AG09309 (cell line): Measurements from ENCODE around the gene WNK3.
"Not testable (repeated sequence)": the region's sequence is repeated elsewhere in the genome, so short reads cannot be mapped to it uniquely, and the experiment has no call there.

Source experiments
- DNase-seq: peaks from one replicate; pipeline ENCODE4 v3.0.0-alpha.2; 2010; ENCODE audit warnings: low read depth
- H3K4me3 ChIP-seq: 2 replicates; pipeline ENCODE4 v1.5.1; 2011; ENCODE audit warnings: mild to moderate bottlenecking, low read depth, low read length, moderate library complexity; ENCODE audit not compliant: control insufficient read depth
- CTCF ChIP-seq: IDR thresholded peaks from 2 replicates; pipeline ENCODE4 v1.5.1; 2011; ENCODE audit warnings: mild to moderate bottlenecking, low read depth, low read length, inconsistent platforms; ENCODE audit not compliant: insufficient read depth, control insufficient read depth; ENCODE audit errors: missing control alignments

WNK3 gene

GRCh38 chrX:54357414-54358377, at the start of gene WNK3:
WNK3 (minus strand) TSS chrX:54358046.
- no peak for TF ChIP-seq CTCF
- DNase-seq: no peak
- peak within 1 kb of the TSS; percentile 42 for H3K4me3 ChIP-seq

- no peak overlapping the region for H3K4me3 ChIP-seq
- no peak for TF ChIP-seq CTCF
- DNase-seq: no peak
Measured at GRCh38 chrX:54407266-54407665, 49.4 kb upstream of the WNK3 start.

- no peak for DNase-seq
- H3K4me3 ChIP-seq: no peak overlapping the region
- TF ChIP-seq CTCF: no peak
Measured at GRCh38 chrX:54397113-54397512, 39.3 kb upstream of the WNK3 start.

- DNase-seq: no peak
Measured at GRCh38 chrX:54386314-54386713, 28.5 kb upstream of the WNK3 start.

GRCh38 chrX:54384661-54385060, 26.8 kb upstream of the WNK3 start:
- DNase-seq: not testable (repeated sequence)

More at GRCh38 chrX:54386314-54386713, 28.5 kb upstream of the WNK3 start:
- no peak overlapping the region for H3K4me3 ChIP-seq
- TF ChIP-seq CTCF: no peak

GRCh38 chrX:54359408-54359807, 1.6 kb upstream of the WNK3 start:
- no peak for DNase-seq
- H3K4me3 ChIP-seq: no peak overlapping the region
- TF ChIP-seq CTCF: no peak

More at GRCh38 chrX:54384661-54385060, 26.8 kb upstream of the WNK3 start:
- not testable (repeated sequence) for H3K4me3 ChIP-seq

- no peak for TF ChIP-seq CTCF
- no peak for DNase-seq
- H3K4me3 ChIP-seq: peak overlapping the region; percentile 42
Measured at GRCh38 chrX:54358424-54359211, 772 bp upstream of the WNK3 start.
